DMS114 treated with DMSO at 0.1 percent for 48 hours (cell line): ENCODE data around the gene ZDHHC11.

Source experiments
- DNase-seq: peaks from one replicate; lab custom pipeline; 2025; ENCODE audit not compliant: unreplicated experiment; lab: John Stamatoyannopoulos, UW

ZDHHC11 gene

GRCh38 chr5:850511-851006 lies at the start of gene ZDHHC11:
Gene ZDHHC11 (minus strand): TSS chr5:850986. CDS start chr5:850602, 384 bp downstream.
- DNase-seq, result no peak

- no peak for DNase-seq
These were observed 42.9 kb upstream of the ZDHHC11 start for GRCh38 chr5:893711-894110.

- DNase-seq, result no peak
These were observed 42.3 kb upstream of the ZDHHC11 start for GRCh38 chr5:893137-893506.

GRCh38 chr5:892394-893136 lies 41.8 kb upstream of the ZDHHC11 start, which contains the start of the genes BRD9 and TRIP13:
Gene BRD9 (minus strand): TSS chr5:892801. CDS start chr5:892657, 144 bp downstream.
Gene TRIP13 (plus strand): TSS chr5:892884. CDS start chr5:892999, 115 bp downstream.
- DNase-seq, result peak; percentile 52

GRCh38 chr5:891837-892393 lies 41.1 kb upstream of the ZDHHC11 start:
- no peak for DNase-seq

- peak; percentile 49 for DNase-seq
These were observed 40.5 kb upstream of the ZDHHC11 start for GRCh38 chr5:891117-891836.

- DNase-seq, result no peak
These were observed 38.4 kb upstream of the ZDHHC11 start for GRCh38 chr5:889075-889710.

GRCh38 chr5:888638-889035 lies 37.9 kb upstream of the ZDHHC11 start:
- DNase-seq, result no peak

- no peak for DNase-seq
These were observed 37.3 kb upstream of the ZDHHC11 start for GRCh38 chr5:887947-888637.

- no peak for DNase-seq
These were observed 36.0 kb upstream of the ZDHHC11 start for GRCh38 chr5:886716-887325.

GRCh38 chr5:886036-886435 lies 35.2 kb upstream of the ZDHHC11 start:
- no peak for DNase-seq

- no peak for DNase-seq
These were observed 34.7 kb upstream of the ZDHHC11 start for GRCh38 chr5:885529-885928.

GRCh38 chr5:885127-885442 lies 34.3 kb upstream of the ZDHHC11 start:
- no peak for DNase-seq

- DNase-seq, result no peak
These were observed 33.8 kb upstream of the ZDHHC11 start for GRCh38 chr5:884345-885126.

GRCh38 chr5:883475-884181 lies 32.8 kb upstream of the ZDHHC11 start:
- DNase-seq, result no peak

GRCh38 chr5:882253-883183 lies 31.7 kb upstream of the ZDHHC11 start:
- DNase-seq, result no peak

- DNase-seq, result no peak
These were observed 30.8 kb upstream of the ZDHHC11 start for GRCh38 chr5:881551-881935.
